H9 (cell line): ENCODE results near the gene EVC. TPM values are rescaled to one million over a fixed set of nuclear protein-coding genes. Genes with fewer than 3 reads are reported as not detected.

Experiments
- DNase-seq: peaks from one replicate; pipeline ENCODE4 v3.0.0-alpha.2; 2017
- H2AFZ ChIP-seq: one replicate; pipeline ENCODE4 v1.6.1; 2013; ENCODE audit warnings: mild to moderate bottlenecking, low read length, control low read depth, moderate library complexity
- H2AK5ac ChIP-seq: 2 replicates; pipeline ENCODE4 v1.6.1; 2013; ENCODE audit warnings: low read length, control low read depth, mixed read lengths; ENCODE audit not compliant: insufficient read length
- H2BK120ac ChIP-seq: one replicate; pipeline ENCODE4 v1.6.1; 2013; ENCODE audit warnings: low read depth, mild to moderate bottlenecking, low read length, control low read depth, inconsistent platforms; ENCODE audit not compliant: poor library complexity, severe bottlenecking
- H2BK12ac ChIP-seq: 2 replicates; pipeline ENCODE4 v1.6.1; 2013; ENCODE audit warnings: low read length, control low read depth, mixed read lengths, low read depth; ENCODE audit not compliant: insufficient read length
- H2BK15ac ChIP-seq: 2 replicates; pipeline ENCODE4 v1.6.1; 2013; ENCODE audit warnings: low read depth, low read length, control low read depth
- H2BK20ac ChIP-seq: one replicate; pipeline ENCODE4 v1.6.1; 2013; ENCODE audit warnings: low read depth, mild to moderate bottlenecking, low read length, control low read depth, inconsistent platforms; ENCODE audit not compliant: poor library complexity, severe bottlenecking
- H2BK5ac ChIP-seq: 2 replicates; pipeline ENCODE4 v1.6.1; 2013; ENCODE audit warnings: low read length, control low read depth, mixed read lengths; ENCODE audit not compliant: insufficient read length
- H3K14ac ChIP-seq: 2 replicates; pipeline ENCODE4 v1.6.1; 2013; ENCODE audit warnings: low read length, control low read depth; ENCODE audit not compliant: insufficient read depth
- H3K18ac ChIP-seq: 2 replicates; pipeline ENCODE4 v1.6.1; 2013; ENCODE audit warnings: low read depth, mild to moderate bottlenecking, mixed read lengths, low read length, control low read depth; ENCODE audit not compliant: insufficient read length
- H3K23ac ChIP-seq: 2 replicates; pipeline ENCODE4 v1.6.1; 2013; ENCODE audit warnings: low read length, control low read depth, mixed read lengths, low read depth; ENCODE audit not compliant: insufficient read length
- H3K23me2 ChIP-seq: 2 replicates; pipeline ENCODE4 v1.6.1; 2013; ENCODE audit warnings: low read depth, mild to moderate bottlenecking, mixed read lengths, low read length, control low read depth; ENCODE audit not compliant: insufficient read length, poor library complexity, severe bottlenecking
- H3K27ac ChIP-seq: 2 replicates; pipeline ENCODE4 v1.5.1; 2013; ENCODE audit warnings: low read length, control low read depth, mixed read lengths, low read depth; ENCODE audit not compliant: insufficient read length
- H3K27me3 ChIP-seq: 2 replicates; pipeline ENCODE4 v1.6.1; 2013; ENCODE audit warnings: low read length, control low read depth, inconsistent platforms; ENCODE audit not compliant: insufficient read depth
- H3K4ac ChIP-seq: 2 replicates; pipeline ENCODE4 v1.6.1; 2013; ENCODE audit warnings: low read depth, mild to moderate bottlenecking, control low read depth, inconsistent platforms, low read length, moderate library complexity
- H3K4me1 ChIP-seq: 2 replicates; pipeline ENCODE4 v1.6.1; 2013; ENCODE audit warnings: low read length, control low read depth, inconsistent platforms; ENCODE audit not compliant: insufficient read depth
- H3K4me2 ChIP-seq: 2 replicates; pipeline ENCODE4 v1.6.1; 2013; ENCODE audit warnings: low read length, control low read depth, mixed read lengths; ENCODE audit not compliant: insufficient read length, insufficient read depth
- H3K56ac ChIP-seq: 2 replicates; pipeline ENCODE4 v1.6.1; 2013; ENCODE audit warnings: low read depth, mild to moderate bottlenecking, mixed read lengths, low read length, control low read depth; ENCODE audit not compliant: insufficient read length
- H3K79me1 ChIP-seq: 2 replicates; pipeline ENCODE4 v1.6.1; 2013; ENCODE audit warnings: low read depth, mild to moderate bottlenecking, moderate library complexity, low read length, control low read depth, inconsistent platforms; ENCODE audit not compliant: insufficient read depth, poor library complexity, severe bottlenecking
- H3K79me2 ChIP-seq: 2 replicates; pipeline ENCODE4 v1.6.1; 2013; ENCODE audit warnings: low read length, control low read depth, inconsistent platforms; ENCODE audit not compliant: insufficient read depth
- H3K9ac ChIP-seq: 2 replicates; pipeline ENCODE4 v1.6.1; 2013; ENCODE audit warnings: low read length, control low read depth, mixed read lengths; ENCODE audit not compliant: insufficient read length; ENCODE audit errors: extremely low read depth
- H3K9me3 ChIP-seq: one replicate; pipeline ENCODE4 v1.6.1; 2013; ENCODE audit warnings: low read depth, low read length, inconsistent platforms; ENCODE audit not compliant: control insufficient read depth
- H3T11ph ChIP-seq: one replicate; pipeline ENCODE4 v1.6.1; 2013; ENCODE audit warnings: mild to moderate bottlenecking, low read length, control low read depth, inconsistent platforms
- H4K20me1 ChIP-seq: one replicate; pipeline ENCODE4 v1.6.1; 2013; ENCODE audit not compliant: control insufficient read depth, insufficient read length, insufficient read depth
- H4K5ac ChIP-seq: 2 replicates; pipeline ENCODE4 v1.6.1; 2013; ENCODE audit warnings: low read depth, mild to moderate bottlenecking, mixed read lengths, low read length, control low read depth; ENCODE audit not compliant: insufficient read length
- H4K8ac ChIP-seq: replicated peaks from 2 replicates; pipeline ENCODE4 v1.6.1; 2013; ENCODE audit warnings: low read length, control low read depth, mixed read lengths, low read depth; ENCODE audit not compliant: insufficient read length
- H4K91ac ChIP-seq: 2 replicates; pipeline ENCODE4 v1.6.1; 2013; ENCODE audit warnings: low read depth, mild to moderate bottlenecking, moderate library complexity, mixed read lengths, low read length, control low read depth; ENCODE audit not compliant: insufficient read length
- H3K27ac Mint-ChIP-seq, 3 experiments: 2 replicates in 2 of 3; 3 replicates in 1 of 3; pipeline ENCODE4 v1.8.0; 2020 to 2021; ENCODE audit warnings: mixed read lengths in 3 of 3, mild to moderate bottlenecking in 1 of 3, moderate library complexity in 1 of 3
- H3K27me3 Mint-ChIP-seq: 2 replicates; pipeline ENCODE4 v1.8.0; 2021; ENCODE audit warnings: low read depth, mild to moderate bottlenecking, moderate library complexity, mixed read lengths
- H3K36me3 Mint-ChIP-seq, 3 experiments: 2 replicates in 2 of 3; 3 replicates in 1 of 3; pipeline ENCODE4 v1.8.0; 2020 to 2021; ENCODE audit warnings: low read depth in 3 of 3, mixed read lengths in 3 of 3; ENCODE audit not compliant: insufficient read depth in 1 of 3
- H3K4me1 Mint-ChIP-seq, 2 experiments: 2 replicates each; pipeline ENCODE4 v1.8.0; 2020; ENCODE audit warnings: mixed read lengths in 2 of 2
- H3K4me3 Mint-ChIP-seq, 2 experiments: 2 replicates in 1 of 2; 3 replicates in 1 of 2; pipeline ENCODE4 v1.8.0; 2020 to 2021; ENCODE audit warnings: mild to moderate bottlenecking in 2 of 2, mixed read lengths in 2 of 2, moderate library complexity in 1 of 2
- H3K9me3 Mint-ChIP-seq, 2 experiments: 2 replicates in 1 of 2; 3 replicates in 1 of 2; pipeline ENCODE4 v1.8.0; 2020; ENCODE audit warnings: mild to moderate bottlenecking in 2 of 2, mixed read lengths in 2 of 2, moderate library complexity in 1 of 2
- CTCF ChIP-seq: fragments of 200-600 bp; sonication (generic); conservative IDR thresholded peaks from 3 replicates; pipeline ENCODE4 v1.8.0; 2021; ENCODE audit warnings: antibody characterized with exemption, mild to moderate bottlenecking
- WGBS: extraction: QIAGEN DNeasy Blood & Tissue Kit; methylation state at CpG from one replicate; pipeline ENCODE4 v1.1.7; 2013; ENCODE audit warnings: missing lambda C conversion rate, low lambda C conversion rate, mixed read lengths; ENCODE audit not compliant: insufficient read length; ENCODE audit errors: extremely low coverage; 5-methylcytosine and 5-hydroxymethylcytosine counted together
- total RNA-seq: library from RNA; stranded (reverse); gene quantifications from 2 replicates; pipeline ENCODE4 v1.2.1, GENCODE V29; 2021

Gene EVC
- total RNA-seq, 1 experiment from 2014 or later = 10.1 TPM

GRCh38 chr4:5678977-5679376 lies 32.0 kb upstream of the EVC start:
- H4K5ac ChIP-seq = no peak overlapping the region
- no peak overlapping the region for H3K4ac ChIP-seq
- H4K8ac ChIP-seq = no peak overlapping the region
- H4K20me1 ChIP-seq = no peaks in the 10 kb centered on the region
- no peak overlapping the region for H2BK12ac ChIP-seq
- WGBS = no CpG with 5 or more reads among the region's 10 CpGs
- H3K56ac ChIP-seq = no peak overlapping the region
- peaks cover 0 to 29% (median 7%) of the 10 kb centered on the region in 3 experiments; a peak in 4 of 7 replicates for H3K36me3 Mint-ChIP-seq
- H3K14ac ChIP-seq = no peak overlapping the region
- H2AK5ac ChIP-seq = no peak overlapping the region
- H3K27me3 ChIP-seq = no peaks in the 10 kb centered on the region
- no peak overlapping the region for H3K18ac ChIP-seq
- no peak overlapping the region for H4K91ac ChIP-seq
- H3K9ac ChIP-seq = no peak overlapping the region
- no peak overlapping the region for H3K4me3 Mint-ChIP-seq
- no peak overlapping the region for H2BK15ac ChIP-seq
- H3K4me1 ChIP-seq = no peaks in the 10 kb centered on the region
- H2BK20ac ChIP-seq = no peak overlapping the region
- H3K27ac Mint-ChIP-seq = no peak overlapping the region
- H3K79me1 ChIP-seq = no peaks in the 10 kb centered on the region
- H2BK120ac ChIP-seq = no peak overlapping the region
- no peak overlapping the region for H3K4me2 ChIP-seq
- no peaks in the 10 kb centered on the region for H3K23me2 ChIP-seq
- H3K9me3 Mint-ChIP-seq = no peaks in the 10 kb centered on the region
- H3K27me3 Mint-ChIP-seq = no peaks in the 10 kb centered on the region
- H2AFZ ChIP-seq = no peak overlapping the region
- no peaks in the 10 kb centered on the region for H3K9me3 ChIP-seq
- no peak for TF ChIP-seq CTCF
- no peak overlapping the region for H3K23ac ChIP-seq
- no peak overlapping the region for H2BK5ac ChIP-seq
- no peak overlapping the region for H3T11ph ChIP-seq
- no peak overlapping the region for H3K27ac ChIP-seq
- no peak for DNase-seq
- H3K79me2 ChIP-seq = no peaks in the 10 kb centered on the region
- peaks cover 0 to 4% of the 10 kb centered on the region in 2 experiments; a peak in 1 of 4 replicates for H3K4me1 Mint-ChIP-seq
